Hepatocyte (in vitro differentiated cells): ENCODE results near the gene CNN3.

Experiments used
- EZH2 ChIP-seq: fragments of 200-600 bp; sonication (generic); IDR thresholded peaks from 2 replicates; pipeline ENCODE4 v1.6.1; 2016; ENCODE audit warnings: antibody characterized with exemption, mild to moderate bottlenecking, borderline replicate concordance
- TF ChIP-seq, protein P1 (sequence below): fragments of 200-600 bp; sonication (generic); IDR thresholded peaks from 2 replicates; pipeline ENCODE4 v1.5.1; 2016; ENCODE audit warnings: antibody characterized with exemption, mild to moderate bottlenecking; ENCODE audit not compliant: poor library complexity

DNA sequence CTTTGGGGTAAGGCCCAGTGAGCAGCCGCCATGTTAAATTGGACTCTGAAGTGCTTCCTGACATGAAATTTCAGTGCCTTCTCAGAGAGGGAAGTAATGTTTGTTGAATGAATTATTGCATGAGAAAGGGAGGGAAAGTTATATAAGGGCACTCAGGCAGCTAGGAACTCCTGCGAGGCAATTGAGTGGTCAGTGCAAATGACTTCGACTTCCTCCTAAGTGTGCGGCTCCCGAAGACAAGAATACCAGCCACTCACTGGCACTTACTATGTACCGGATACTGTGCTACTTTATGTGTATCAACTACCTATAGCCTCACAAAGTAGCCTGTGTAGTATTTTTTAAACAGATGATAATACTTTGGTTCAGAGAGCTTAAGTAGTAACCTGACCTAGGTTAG is 52.5 kb downstream of the CNN3 start:
- no peak for TF ChIP-seq EZH2
- TF ChIP-seq, protein P1, sequence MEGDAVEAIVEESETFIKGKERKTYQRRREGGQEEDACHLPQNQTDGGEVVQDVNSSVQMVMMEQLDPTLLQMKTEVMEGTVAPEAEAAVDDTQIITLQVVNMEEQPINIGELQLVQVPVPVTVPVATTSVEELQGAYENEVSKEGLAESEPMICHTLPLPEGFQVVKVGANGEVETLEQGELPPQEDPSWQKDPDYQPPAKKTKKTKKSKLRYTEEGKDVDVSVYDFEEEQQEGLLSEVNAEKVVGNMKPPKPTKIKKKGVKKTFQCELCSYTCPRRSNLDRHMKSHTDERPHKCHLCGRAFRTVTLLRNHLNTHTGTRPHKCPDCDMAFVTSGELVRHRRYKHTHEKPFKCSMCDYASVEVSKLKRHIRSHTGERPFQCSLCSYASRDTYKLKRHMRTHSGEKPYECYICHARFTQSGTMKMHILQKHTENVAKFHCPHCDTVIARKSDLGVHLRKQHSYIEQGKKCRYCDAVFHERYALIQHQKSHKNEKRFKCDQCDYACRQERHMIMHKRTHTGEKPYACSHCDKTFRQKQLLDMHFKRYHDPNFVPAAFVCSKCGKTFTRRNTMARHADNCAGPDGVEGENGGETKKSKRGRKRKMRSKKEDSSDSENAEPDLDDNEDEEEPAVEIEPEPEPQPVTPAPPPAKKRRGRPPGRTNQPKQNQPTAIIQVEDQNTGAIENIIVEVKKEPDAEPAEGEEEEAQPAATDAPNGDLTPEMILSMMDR: no peak
